Stimulated activated CD8-positive, alpha-beta memory T cell treated with anti-CD3 and anti-CD28 coated beads, Interleukin-12 subunit alpha, Interleukin-12 subunit beta, amount 100 ng/mL, for 24 hours (primary cell): ENCODE measurements around the gene HEPHL1.

Experiments used
- DNase-seq: peaks from one replicate; pipeline ENCODE4 v3.0.0-alpha.2; 2020; ENCODE audit errors: extremely low read depth

HEPHL1 gene

GRCh38 chr11:94024547-94024946 is 3.4 kb downstream of the HEPHL1 start:
- no peak for DNase-seq

DNA sequence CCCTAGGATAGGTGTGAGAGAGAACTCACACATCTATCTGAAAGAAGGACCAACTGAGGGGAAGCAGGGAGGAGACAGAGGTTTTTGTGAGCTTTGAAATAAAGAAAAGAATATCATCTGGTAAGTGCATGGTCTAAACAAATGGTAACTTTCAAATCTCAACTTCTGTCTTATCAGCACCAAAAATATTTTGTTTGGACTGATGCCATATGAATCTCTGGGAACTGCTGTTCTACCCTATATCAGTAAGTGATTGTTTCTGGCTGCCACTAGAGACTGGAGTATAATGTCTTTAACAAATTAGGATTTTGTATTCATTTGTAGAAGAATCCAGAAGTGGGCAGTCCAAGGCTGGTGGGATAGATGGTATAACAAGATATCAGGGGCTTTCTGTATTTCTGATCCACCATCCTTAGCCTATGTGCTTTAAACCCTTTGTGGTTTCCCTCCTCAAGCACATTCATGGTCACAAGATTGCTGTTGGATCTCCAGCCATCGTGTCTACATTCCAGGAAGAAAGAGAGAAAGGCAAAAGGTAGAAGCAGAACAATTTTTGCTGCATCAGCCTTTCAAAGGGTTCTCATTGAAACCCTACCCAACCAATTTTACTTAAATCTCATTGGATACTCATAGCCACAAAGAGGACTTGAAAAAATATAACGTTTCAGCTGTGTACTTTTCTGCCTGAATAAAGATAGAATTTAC is 4.7 kb downstream of the HEPHL1 start:
- no peak for DNase-seq

DNA sequence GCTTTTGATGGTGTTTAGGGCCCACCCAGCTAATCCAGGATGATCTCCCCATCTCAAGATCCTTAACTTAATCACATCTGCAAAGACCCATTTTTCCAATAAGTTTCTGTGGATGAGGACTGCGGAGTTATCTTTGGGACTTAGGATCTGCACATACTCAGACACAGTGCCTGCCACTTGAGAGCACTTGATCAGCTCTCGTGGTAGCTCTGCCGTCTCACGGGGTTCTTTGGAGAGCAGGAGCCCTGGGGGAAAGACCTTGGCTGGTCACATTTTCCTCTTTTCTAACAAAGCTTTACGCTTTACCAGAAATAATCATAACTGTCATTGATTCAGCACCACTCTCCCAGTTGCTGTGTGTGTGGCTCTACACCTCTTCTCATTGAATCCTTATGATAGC is 6.1 kb downstream of the HEPHL1 start:
- DNase-seq = no peak

- DNase-seq = no peak
Measured at GRCh38 chr11:94028436-94028835, 7.3 kb downstream of the HEPHL1 start.

DNA sequence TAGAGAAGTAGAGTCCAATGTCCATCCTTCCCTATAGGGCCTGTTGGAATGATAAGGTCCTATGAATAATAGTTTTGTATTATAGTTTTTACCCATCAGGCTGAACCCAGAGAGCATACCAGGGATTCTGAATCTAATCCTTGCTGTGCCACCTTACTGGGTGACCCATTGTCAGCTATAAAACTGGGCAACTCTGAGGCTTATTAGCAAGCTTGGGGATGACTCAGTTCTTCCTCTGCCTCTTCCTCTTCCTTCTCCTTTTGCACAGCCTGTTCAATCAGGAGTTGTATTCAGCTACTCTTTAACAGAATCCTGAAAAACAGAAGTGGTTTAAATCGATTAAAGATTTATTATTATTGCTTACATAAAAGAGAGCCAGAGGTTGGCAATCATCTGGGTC is 8.9 kb downstream of the HEPHL1 start:
- no peak for DNase-seq

GRCh38 chr11:94031625-94032024 is 10.5 kb downstream of the HEPHL1 start:
- no peak for DNase-seq

GRCh38 chr11:94032066-94032465 is 10.9 kb downstream of the HEPHL1 start:
- no peak for DNase-seq

GRCh38 chr11:94032725-94033124 is 11.6 kb downstream of the HEPHL1 start:
- DNase-seq = no peak

DNA sequence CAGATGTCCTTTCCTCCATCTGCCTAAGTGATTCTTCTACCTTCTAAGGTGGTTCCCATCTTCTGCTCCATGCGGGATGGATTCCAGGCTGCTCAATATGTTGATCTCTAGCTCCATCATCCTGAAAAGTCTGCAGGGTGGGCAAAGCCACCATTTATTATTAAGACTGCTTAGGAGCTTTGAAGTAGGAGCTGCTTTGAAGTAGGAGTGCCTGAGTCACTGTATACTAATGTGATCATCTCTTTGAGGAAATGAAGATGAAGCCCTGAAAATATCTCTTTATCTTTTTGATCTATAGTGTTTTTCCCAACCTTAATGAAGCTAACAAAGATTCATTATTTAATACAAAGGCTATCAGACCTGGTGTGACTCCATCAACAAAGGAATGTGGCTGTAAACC is 13.1 kb downstream of the HEPHL1 start:
- no peak for DNase-seq

GRCh38 chr11:94036096-94036495 is 14.9 kb downstream of the HEPHL1 start:
- no peak for DNase-seq

GRCh38 chr11:94043241-94043640 is 22.1 kb downstream of the HEPHL1 start:
- DNase-seq = no peak

DNA sequence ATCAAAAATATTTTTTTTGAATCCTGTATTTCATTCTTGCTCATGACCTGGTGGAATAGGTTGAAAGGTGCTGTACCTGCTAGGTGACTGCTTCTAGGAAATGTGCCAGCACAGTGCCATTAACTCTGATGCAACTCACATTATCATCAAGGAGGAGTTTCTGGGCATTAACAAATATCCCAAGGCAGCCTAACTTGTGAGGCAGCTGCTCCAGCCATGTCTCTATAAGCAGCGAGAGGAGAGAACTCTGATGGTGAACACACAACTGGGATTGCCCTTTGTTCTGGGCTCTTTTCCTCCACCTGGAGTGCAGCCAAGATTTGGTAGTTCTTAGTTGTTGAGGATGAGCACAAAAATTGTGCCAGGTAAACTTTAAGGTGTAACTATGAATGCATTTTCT is 25.6 kb downstream of the HEPHL1 start:
- no peak for DNase-seq

GRCh38 chr11:94048032-94048709 is 27.0 kb downstream of the HEPHL1 start:
- no peak for DNase-seq

DNA sequence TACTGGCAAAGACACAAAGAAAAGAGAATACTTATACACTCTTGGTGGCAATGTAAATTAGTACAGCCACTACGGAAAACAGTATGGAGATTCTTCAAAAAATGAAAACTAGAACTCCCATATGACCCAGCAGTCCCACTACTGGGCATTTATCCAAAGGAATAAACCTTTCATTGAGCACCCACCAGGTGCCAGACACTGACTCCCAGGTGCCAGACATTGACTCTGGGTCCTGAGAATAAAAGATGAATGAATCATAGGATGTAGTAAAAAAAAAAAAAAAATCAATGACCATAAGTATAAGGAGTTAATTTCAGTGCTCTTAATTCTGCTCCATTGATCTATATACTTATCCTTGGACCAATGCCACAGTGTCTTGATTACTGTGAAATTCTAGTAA is 28.2 kb downstream of the HEPHL1 start:
- DNase-seq = no peak

GRCh38 chr11:94058630-94059029 is 37.5 kb downstream of the HEPHL1 start:
- no peak for DNase-seq

DNA sequence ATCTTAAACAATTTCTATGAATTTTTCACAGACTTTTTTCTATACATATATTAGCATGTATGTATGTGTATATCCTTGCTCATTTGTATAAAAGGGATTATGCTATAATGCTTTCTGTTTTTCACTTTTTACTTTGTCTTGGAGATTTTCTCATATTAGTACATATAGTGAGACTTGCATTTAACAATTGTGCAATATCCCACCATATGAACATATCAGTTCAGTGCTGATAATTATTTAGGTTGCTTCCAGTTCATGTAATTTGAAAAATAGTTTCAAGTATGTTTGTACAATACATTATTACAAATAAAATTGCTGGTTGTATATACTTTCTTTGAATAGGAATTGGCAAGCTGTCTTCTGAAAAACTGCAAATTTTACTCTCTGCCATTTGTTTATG is 37.9 kb downstream of the HEPHL1 start:
- no peak for DNase-seq

DNA sequence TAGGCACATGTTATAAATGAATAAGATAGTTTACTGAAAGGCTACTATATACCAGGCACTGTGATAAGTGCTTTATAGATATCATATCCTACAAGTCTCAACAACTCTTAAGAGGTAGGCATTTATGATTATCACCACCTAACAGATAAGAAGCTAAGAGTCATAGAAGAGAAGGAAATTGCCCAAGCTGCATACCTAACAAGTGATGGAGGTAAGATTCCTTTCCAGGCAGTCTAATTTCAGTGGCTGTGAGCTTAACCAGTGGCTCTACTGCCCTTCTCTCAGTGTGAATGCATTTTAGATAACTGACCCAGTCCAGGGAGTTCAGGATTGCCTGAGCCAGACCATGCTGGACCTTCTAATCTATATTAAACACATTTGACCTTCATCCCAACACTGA is 39.2 kb downstream of the HEPHL1 start:
- no peak for DNase-seq

DNA sequence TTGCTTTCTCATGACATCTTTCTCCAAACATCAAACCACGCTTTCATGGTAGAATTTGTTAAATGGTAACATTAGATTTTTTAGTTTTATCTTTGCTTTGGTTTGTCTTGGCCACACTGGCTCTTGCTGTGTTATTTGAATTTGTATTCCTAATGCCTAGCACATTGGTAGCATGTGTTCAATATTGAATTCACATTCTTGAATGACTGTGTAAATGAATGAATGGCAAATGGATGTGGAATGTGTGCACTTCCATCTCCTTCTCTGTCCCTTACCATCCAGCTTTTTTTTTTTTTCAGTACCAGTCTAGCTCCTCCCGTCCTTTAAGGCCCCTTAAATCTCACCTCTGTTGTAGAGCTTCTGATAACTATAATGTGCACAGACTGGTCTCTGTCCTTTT is 41.2 kb downstream of the HEPHL1 start:
- DNase-seq = no peak

DNA sequence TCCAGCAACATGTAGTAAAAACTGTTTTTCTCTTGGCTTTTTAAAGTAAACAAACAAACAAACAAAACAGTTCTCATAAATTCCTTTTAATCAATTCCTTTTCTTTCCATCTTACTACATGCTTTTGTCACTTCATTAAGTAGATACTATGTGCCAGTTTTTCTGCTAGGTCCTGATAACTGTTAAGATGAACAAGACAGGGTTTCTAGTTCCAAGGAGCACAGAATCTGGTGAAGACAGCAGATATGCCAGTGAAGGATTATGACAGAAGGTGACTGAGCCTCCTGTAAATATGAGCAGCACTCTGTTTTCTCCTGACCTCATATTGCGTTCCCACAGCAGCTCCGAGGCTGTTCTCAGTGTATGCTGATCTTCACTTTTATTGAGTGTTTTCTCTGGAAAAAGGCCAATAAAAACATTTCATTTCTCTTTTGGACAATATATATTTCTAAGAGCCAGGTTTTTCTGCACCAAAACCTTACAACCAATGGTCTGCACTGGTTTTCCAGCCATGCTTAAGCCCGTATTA is 45.8 kb downstream of the HEPHL1 start:
- no peak for DNase-seq

GRCh38 chr11:94068764-94069163 is 47.6 kb downstream of the HEPHL1 start:
- DNase-seq = no peak

- no peak for DNase-seq
Measured at GRCh38 chr11:94077552-94078293, 56.6 kb downstream of the HEPHL1 start.

DNA sequence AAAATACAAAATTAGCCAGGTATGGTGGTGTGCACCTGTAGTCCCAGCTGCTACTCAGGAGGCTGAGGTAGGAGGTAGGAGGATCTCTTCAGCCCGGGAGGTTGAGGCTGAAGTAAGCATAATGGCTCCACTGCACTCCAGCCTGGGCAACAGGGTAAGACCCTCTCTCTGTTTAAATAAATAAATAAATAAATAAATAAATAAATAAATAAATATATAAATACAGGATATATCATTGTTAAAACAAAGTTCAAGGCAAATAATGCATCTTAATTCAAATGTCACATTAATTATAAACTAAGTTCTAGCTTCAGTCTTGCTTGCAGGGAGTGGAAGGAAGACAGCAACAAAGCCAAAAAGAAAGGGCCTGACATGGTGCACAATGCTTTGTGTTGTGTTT is 63.0 kb downstream of the HEPHL1 start:
- no peak for DNase-seq

GRCh38 chr11:94088906-94089305 is 67.8 kb downstream of the HEPHL1 start:
- no peak for DNase-seq
